ENCODE results near the gene FBXO45. TPM values are rescaled to one million over a fixed set of nuclear protein-coding genes. Genes with fewer than 3 reads are reported as not detected.
"Not testable (repeated sequence)": the region's sequence is repeated elsewhere in the genome, so short reads cannot be mapped to it uniquely, and the experiment has no call there.

Gene FBXO45
- total RNA-seq, 2 donors from 2014 or later = 7.9 to 8.4 TPM

GRCh38 chr3:196634224-196634623 lies 65.8 kb downstream of the FBXO45 start:
- no peak for ATAC-seq

GRCh38 chr3:196634829-196635228 lies 66.4 kb downstream of the FBXO45 start:
- ATAC-seq (no peak), DNase-seq (no peak)
- intact Hi-C loops (cut with DNase I) = no loop called here

More at GRCh38 chr3:196634224-196634623, 65.8 kb downstream of the FBXO45 start:
- no peak for DNase-seq
- intact Hi-C loops (cut with DNase I) = no loop called here

- no peak for DNase-seq
- ATAC-seq = no peak
- intact Hi-C loops (cut with DNase I) = no loop called here
Measured at GRCh38 chr3:196636369-196637349, 68.2 kb downstream of the FBXO45 start.

- intact Hi-C loops (cut with DNase I) = not testable (repeated sequence)
Measured at GRCh38 chr3:196637941-196638340, 69.5 kb downstream of the FBXO45 start.

More at GRCh38 chr3:196637941-196638340, 69.5 kb downstream of the FBXO45 start:
- ATAC-seq, DNase-seq: not testable (repeated sequence)

Other genes with a start within 250 kb of the FBXO45 start
- gene TM4SF19, start 230.3 kb upstream of the FBXO45 start, total RNA-seq = not detected
- gene UBXN7, start 136.2 kb upstream of the FBXO45 start, total RNA-seq = 10 to 100 TPM; 29.5 to 37.4 TPM
- gene RNF168, start 64.9 kb upstream of the FBXO45 start, total RNA-seq = 10 to 100 TPM; 17.6 to 22.1 TPM
- 10 to 100 TPM; 10.7 to 28.5 TPM for gene SMCO1, start 53.3 kb upstream of the FBXO45 start, total RNA-seq
- gene WDR53, start 106 bp upstream of the FBXO45 start, total RNA-seq = 1 to 10 TPM; 8.8 to 9.4 TPM
- 1 to 10 TPM; 5.4 to 6.0 TPM for gene NRROS, start 71.0 kb downstream of the FBXO45 start, total RNA-seq
- gene CEP19, start 143.6 kb downstream of the FBXO45 start, total RNA-seq = 1 to 10 TPM; 1.3 to 1.7 TPM
- 10 to 100 TPM; 10.9 to 18.4 TPM for gene PIGX, start 143.7 kb downstream of the FBXO45 start, total RNA-seq
- 10 to 100 TPM; 47.3 to 78.3 TPM for gene PAK2, start 171.2 kb downstream of the FBXO45 start, total RNA-seq